HT1080 (cell line): ENCODE data around the gene TBX4. TPM values are rescaled to one million over a fixed set of nuclear protein-coding genes. Genes with fewer than 3 reads are reported as not detected.

Experiments
- DNase-seq: peaks from one replicate; pipeline ENCODE4 v3.0.0-alpha.2; 2015; ENCODE audit warnings: low read depth
- total RNA-seq: library from RNA; depleted of rRNA; stranded (reverse); fragments of >200 nt; shearing (Covaris generic); gene quantifications from 2 replicates; pipeline ENCODE4 v1.2.3, GENCODE V29; 2014

TBX4 gene
- total RNA-seq, 1 experiment from 2014 or later = not detected

DNA sequence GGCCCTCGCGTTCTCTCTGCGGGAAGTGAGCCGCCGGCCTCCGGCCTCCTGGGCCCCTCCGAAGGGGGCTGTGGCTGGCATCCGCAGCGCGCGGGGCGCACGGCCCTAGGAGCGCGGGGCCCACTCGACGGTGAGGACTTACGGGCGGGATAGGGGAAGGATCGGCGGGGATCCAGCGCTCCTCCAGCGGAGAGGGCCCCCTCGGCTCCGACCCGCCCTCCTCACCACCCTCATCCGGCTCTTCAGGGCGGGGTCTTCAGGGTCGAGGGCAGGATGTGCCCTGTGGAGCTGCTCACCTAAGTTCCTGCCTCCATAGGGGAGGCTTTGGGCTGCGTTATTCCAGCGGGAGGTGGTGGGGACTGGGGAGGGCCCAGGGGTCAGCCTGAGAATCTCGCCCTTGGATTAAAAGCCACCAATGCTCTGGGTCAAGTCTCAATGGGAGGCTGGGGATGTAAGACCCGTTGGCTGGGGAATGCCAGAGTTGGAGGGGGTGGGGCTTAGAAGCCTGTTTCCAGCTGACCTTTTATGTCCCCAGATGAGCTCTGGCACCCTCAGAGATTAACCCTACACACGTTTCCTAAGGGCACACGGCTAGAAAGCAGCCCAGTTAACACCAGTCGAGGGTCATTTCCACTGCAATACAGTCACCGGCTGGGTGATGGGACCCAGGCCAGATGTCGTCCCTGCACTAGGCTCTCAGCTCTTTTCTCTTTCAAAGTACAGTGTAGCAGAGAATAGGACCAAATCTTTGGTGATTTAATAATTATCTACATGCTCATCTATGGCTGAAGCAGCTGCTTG lies 39.2 kb upstream of the TBX4 start:
- no peak for DNase-seq

DNA sequence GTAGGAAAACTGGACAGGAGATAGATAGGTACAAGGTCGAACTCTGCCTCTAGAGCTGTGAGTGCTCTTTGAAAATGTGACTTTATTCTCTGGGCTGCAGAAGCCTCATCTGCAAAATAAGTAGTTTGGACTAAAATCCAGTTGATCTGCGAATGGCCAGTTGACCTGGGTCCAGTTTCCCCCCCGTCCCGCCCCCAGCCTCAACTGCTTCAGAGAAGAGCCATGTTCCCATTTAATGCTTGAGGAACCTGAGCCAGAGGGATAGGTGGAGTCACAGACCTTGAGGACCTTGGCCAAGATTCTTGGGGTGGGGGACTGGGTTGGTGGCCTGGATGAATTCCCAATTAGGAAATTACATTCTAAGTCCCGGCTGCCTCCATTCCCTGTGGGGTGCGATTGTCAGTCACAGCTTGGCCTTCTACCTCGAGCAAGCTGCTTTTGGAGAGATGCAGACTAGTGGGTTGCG lies 38.5 kb upstream of the TBX4 start:
- no peak for DNase-seq

DNA sequence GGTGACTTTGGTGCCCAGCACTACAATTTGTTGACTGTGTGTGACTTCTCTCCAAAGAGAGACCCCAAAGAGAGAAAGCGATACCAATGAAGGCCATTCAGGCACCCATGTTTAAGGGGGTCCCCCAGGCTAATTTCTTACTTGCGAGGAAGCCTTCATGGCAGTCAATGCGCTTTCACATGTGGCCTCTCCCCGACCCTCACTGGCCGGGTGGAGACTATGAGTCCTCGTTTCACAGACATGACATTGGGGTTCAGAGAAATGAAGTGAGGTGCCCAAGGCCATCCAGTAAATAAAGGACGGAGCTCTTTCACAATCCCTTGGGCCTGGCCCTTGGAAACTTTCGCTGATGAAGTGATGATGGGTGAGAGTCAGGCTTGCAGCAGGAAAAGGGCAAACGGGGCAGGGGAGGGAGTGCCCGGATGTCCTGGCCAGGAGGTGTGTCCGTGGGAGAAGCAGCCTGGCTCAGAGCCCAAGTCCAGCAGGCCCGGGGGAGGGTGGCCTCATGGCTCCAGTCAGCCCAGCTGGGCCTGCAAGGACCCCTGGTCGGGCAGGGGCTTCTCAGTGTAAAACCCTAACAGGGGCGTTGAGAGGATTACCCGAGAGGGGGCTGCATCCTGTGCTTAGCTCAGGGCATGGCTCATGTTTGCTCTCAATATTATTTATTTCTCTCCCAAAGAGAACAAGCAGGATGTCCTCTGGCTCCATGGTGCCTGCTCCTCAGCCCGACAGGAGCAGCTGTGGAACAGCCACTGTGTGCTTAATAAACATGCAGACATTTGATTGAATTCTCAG lies 37.9 kb upstream of the TBX4 start:
- no peak for DNase-seq

DNA sequence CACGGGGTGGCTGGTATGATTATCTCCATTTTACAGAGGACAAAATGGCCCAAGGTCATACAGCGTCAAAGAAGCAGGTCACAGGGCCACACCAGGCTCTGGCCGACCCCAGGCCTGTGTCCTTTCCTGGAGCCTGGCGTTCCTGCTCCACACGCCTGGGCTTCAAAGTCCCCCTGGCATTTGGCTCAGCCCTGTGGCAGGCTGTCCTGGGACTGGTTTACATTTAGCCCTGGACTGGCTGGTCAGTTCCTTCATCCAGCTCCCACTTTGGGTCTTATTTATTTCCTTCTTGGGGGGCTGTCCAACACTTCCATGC lies 37.3 kb upstream of the TBX4 start:
- DNase-seq = no peak

GRCh38 chr17:61415374-61416210 lies 36.6 kb upstream of the TBX4 start:
- DNase-seq = no peak

DNA sequence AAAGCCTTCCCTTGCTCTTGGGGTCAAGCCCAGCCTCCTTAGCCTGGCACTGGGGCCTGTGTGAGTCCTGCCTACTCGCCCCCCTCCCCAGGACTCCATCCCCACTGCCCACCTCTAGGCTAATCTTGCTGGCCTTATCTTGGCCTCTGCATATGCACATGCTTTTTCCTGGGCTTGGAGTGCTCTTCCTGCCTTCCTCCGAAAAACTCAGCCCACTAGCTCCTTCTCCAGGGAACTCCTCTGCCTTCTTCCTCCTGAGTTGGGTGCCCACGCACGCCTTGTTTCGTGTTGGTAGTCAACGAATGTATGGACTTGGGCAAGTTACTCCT lies 36.0 kb upstream of the TBX4 start:
- no peak for DNase-seq

- peak; percentile 64 for DNase-seq
These were observed 35.5 kb upstream of the TBX4 start for GRCh38 chr17:61416540-61417363.

- DNase-seq = no peak
These were observed 33.8 kb upstream of the TBX4 start for GRCh38 chr17:61418449-61418848.

DNA sequence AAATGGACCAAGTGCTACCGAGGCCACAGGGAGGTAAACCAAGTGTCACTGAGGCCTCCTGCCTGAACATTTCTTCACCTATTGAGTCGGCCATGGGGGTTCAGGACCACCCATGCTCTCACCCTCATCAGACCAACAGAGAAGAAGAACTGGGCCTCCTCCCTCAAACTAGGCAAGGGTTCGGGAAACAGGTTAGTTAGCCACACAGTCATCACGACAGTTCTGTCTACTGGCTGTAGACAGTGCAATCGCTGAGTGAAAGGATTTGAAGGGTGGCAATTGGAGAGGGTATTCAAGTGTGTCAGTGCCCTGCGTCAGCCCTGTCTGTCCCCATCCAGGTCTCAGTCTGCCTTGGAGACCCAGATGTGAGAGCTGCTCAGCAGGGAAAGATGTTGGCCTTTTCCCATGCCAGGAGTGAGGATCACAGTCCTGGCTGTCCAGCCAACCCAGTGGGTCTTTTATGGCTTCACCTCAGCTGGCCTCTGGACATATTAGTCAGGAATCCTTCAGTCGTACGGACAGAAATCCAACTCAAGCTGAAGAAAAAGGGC lies 32.7 kb upstream of the TBX4 start:
- DNase-seq = no peak

GRCh38 chr17:61420052-61420451 lies 32.2 kb upstream of the TBX4 start:
- no peak for DNase-seq

DNA sequence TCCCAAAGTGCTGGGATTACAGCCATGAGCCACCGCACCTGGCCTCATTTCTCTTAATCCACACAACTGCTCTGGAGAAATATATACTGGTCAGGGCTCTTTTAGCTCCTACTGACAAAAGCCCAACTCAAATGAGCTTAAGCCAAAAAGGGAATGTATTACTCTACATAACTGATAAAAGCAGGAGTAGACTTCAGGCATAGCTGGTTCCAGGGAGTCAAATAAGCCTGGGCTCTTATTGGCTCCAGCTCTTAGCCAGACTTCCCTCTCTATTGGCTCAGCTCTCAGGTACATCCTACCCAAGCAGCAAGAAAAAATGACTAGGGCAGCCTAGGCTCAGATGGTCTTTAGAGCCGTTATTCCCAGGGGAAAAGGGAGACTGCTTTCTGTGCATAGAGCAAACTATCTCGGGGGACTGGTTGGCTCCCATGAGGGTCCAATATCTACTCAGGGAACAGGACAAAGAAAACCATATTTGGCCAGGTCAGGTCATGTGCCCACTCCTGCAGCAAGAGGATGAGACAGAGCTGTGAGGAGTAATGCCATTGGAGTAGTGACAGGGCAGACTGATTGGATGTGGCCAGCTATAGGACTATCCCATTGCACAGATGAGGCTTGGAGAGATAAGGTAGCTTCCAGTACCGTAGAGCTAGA lies 31.4 kb upstream of the TBX4 start:
- no peak for DNase-seq

DNA sequence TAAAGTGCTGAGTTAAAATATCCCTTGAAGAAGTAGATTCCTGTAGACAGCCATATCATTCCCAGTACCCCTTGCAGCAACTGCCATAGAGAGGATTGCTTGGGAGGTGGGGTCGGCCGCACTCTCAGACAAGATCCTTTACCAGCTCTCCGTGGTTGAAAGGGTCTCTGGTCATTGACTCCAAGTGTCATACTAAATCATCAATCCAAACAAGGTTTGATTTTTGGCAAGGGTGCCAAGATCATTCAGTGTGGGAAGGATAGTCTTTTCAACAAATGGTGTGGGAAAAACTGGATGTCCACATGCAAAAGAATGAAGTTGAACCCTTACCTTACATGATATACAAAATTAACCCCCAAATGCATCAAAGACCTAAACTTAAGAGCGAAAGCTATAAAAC lies 30.8 kb upstream of the TBX4 start:
- DNase-seq = no peak

DNA sequence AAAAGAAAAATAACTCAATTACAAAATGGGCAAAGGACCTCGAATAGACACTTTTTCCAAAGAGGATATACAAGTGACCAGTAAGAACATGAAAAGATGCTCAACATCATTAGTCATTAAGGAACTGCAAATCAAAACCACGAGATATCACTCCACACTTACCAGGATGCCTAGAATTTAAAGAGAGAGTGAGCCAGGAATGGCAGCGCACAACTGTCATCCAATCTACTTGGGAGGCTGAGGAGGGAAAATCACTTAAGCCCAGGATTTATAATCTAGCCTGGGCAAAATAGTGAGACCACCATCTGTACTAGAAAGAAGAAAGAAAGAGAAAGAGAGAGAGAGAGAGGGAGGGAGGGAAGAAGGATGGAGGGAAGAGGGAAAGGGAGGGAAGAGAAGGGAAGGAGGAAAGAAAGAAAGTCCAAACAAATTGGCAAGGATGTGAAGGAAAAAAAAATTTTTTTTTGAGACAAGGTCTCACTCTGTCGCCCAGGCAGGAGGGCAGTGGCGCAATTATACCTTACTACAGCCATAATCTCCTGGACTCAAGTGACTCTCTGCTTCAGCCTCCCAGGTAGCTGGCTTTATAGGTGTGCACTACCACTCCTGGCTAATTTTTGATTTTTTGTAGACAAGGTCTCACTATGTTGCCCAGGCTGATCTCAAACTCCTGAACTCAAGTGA lies 30.0 kb upstream of the TBX4 start:
- peak; percentile 17 for DNase-seq

GRCh38 chr17:61422869-61423268 lies 29.4 kb upstream of the TBX4 start:
- no peak for DNase-seq

- DNase-seq = no peak
These were observed 28.1 kb upstream of the TBX4 start for GRCh38 chr17:61423967-61424649.

DNA sequence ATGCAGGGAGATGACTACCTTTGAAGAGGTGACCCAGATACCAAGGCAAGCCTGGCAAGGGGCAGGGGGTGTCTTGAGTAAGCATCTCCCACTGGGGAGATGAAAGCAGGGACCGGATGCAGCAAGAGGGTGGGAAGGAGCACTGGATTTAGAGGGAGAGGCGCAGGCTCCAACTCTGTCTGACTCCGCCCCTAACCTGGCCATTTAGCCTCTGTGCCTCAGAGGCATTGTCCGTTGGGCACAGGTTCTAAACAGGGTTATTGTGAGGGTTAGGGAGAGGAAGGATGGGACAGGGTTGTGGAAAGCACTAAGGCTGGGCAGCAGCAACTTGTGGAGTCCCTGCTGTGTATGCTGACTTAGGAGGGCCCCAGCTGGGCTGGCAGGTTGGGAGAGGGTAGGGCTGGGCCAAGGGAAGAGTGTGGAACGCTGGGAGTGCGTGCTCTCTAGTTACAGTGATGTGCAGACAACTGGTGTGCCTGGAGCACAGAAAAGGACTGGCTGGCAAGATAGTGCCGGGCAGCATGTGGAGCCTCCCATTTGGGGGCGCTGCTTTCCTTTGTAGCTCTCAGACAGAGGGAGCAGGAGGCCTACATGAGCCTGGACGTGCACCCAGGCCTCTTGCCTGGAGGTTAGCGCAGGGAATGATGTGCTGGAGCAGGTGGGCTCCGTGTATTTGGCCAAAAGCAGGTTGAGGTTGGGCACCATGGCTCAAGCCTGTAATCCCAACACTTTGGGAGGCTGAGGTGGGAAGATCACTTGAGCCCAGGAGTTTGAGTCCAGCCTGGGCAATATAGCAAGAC lies 26.3 kb upstream of the TBX4 start:
- DNase-seq = no peak

DNA sequence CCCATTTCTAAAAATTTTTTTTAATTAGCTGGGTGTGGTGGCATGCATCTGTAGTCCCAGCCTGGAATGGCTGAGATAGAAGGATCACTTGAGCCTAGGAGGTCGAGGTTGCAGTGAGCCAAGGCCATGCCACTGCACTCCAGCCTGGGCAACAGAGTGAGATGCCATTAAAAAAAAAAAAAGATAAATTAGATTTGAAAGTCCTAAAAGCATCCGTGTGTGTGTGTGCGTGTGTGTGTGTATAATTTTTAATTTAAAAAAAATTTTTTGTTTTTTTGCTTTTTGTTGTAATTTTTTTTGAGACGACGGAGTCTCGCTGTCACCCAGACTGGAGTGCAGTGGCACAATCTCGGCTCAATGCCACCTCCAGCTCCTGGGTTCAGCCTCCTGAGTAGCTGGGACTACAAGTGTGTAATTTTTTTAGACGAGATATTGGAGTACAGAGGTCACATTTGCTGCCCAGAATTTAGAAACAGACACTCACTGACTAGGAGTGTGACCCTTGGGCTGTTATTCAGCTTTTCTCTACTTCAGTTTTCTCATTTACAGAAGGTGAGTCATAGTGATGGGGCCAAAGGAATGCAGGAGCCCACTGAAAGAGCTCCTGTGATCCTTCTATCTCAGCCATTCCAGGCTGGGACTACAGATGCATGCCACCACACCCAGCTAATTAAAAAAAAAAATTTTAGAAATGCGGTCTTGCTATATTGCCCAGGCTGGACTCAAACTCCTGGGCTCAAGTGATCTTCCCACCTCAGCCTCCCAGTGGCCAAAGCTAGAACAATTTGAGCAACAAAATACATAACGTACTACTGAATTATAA lies 25.5 kb upstream of the TBX4 start:
- DNase-seq = peak; percentile 89
